Activated B cell treated with CpG ODN at 0.5 μM for 24 hours (primary cell): ENCODE data around the gene TMEM183A. TPM values are rescaled to one million over a fixed set of nuclear protein-coding genes. Genes with fewer than 3 reads are reported as not detected.
A peak's percentile ranks its signal among the peaks of the same experiment; 100 is the strongest.
"Not testable (repeated sequence)": the region's sequence is repeated elsewhere in the genome, so short reads cannot be mapped to it uniquely, and the experiment has no call there.

Source experiments
- ATAC-seq: fragments of 200-7000 bp; cut with Tn5 transposase; one replicate; pipeline ENCODE4 v1.10.0; 2021; ENCODE audit warnings: low read depth, mild to moderate bottlenecking, moderate library complexity
- CTCF ChIA-PET: fragments of 350-600 bp; sonication (Branson Sonifier 250); formaldehyde crosslinking; loops from one replicate; lab custom pipeline; 2021; ENCODE audit warnings: antibody characterized with exemption; lab: Charles Lee
- POLR2A ChIA-PET: fragments of 350-600 bp; sonication (Branson Sonifier 250); formaldehyde crosslinking; loops from one replicate; lab custom pipeline; 2021; ENCODE audit warnings: antibody characterized with exemption; lab: Charles Lee
- DNase-seq: peaks from one replicate; pipeline ENCODE4 v3.0.0; 2022
- H3K27ac Mint-ChIP-seq: one replicate; pipeline ENCODE4 v1.8.0; 2020; ENCODE audit warnings: mixed read lengths
- H3K27me3 Mint-ChIP-seq: one replicate; pipeline ENCODE4 v1.8.0; 2021; ENCODE audit warnings: mixed read lengths
- H3K36me3 Mint-ChIP-seq: one replicate; pipeline ENCODE4 v1.8.0; 2021; ENCODE audit warnings: low read depth, mixed read lengths
- H3K4me1 Mint-ChIP-seq: one replicate; pipeline ENCODE4 v1.8.0; 2021; ENCODE audit warnings: mixed read lengths
- H3K4me3 Mint-ChIP-seq: one replicate; pipeline ENCODE4 v1.8.0; 2020; ENCODE audit warnings: mild to moderate bottlenecking, mixed read lengths
- H3K9me3 Mint-ChIP-seq: one replicate; pipeline ENCODE4 v1.8.0; 2020; ENCODE audit warnings: mixed read lengths
- CTCF ChIP-seq: fragments of 200-600 bp; IDR thresholded peaks from one replicate; pipeline ENCODE4 v1.8.0; 2022; ENCODE audit warnings: antibody characterized with exemption, mild to moderate bottlenecking
- intact Hi-C: fragments of 100-400 bp; cut with micrococcal nuclease; formaldehyde crosslinking; loops from one replicate; pipeline ENCODE4 v1.15.1; 2024
- total RNA-seq: library from RNA; stranded (reverse); gene quantifications from 2 replicates; pipeline ENCODE4 v1.2.3, GENCODE V29; 2022

TMEM183A gene
- total RNA-seq, 1 donor from 2014 or later, result 70.6 TPM

- no peaks in the 10 kb centered on the region for H3K9me3 Mint-ChIP-seq
- no peak for DNase-seq
- peak; percentile 56 for TF ChIP-seq CTCF
- peak; percentile 75 for ATAC-seq
- H3K4me3 Mint-ChIP-seq, result peak overlapping the region; percentile 74
- H3K27me3 Mint-ChIP-seq, result peaks cover 2% of the 10 kb centered on the region
- POLR2A ChIA-PET, result interaction anchor here (0.6 to 1.2 kb wide), 4 partner anchors 9 to 112 kb away, joined by 3 to 9 read pairs (median 4); no protein-coding TSS in a partner anchor
- CTCF ChIA-PET, result interaction anchor here (0.7 to 3.8 kb wide), 15 partner anchors 8 to 267 kb away, joined by 3 to 33 read pairs (median 4); partner anchors contain the start of genes PCAT6 and RABIF
- H3K4me1 Mint-ChIP-seq, result peaks cover 18% of the 10 kb centered on the region
- intact Hi-C loops, result loop anchor here (1.0 to 2.0 kb wide), 7 partner anchors 31 to 656 kb away; partner anchors contain the start of gene ADIPOR1
- H3K27ac Mint-ChIP-seq, result peak overlapping the region; percentile 81
- H3K36me3 Mint-ChIP-seq, result no peaks in the 10 kb centered on the region
Observed at GRCh38 chr1:202998836-202999750, 8.1 kb upstream of the TMEM183A start.

- no peak for TF ChIP-seq CTCF
- DNase-seq, result no peak
- H3K27me3 Mint-ChIP-seq, result peaks cover 2% of the 10 kb centered on the region
- peak overlapping the region; percentile 81 for H3K27ac Mint-ChIP-seq
- intact Hi-C loops, result no loop called here
- ChIA-PET POLR2A (interaction anchor here (0.5 kb wide), 1 partner anchor 173 kb away, joined by 10 read pairs; no protein-coding TSS in a partner anchor), CTCF (interaction anchor here (0.6 to 3.8 kb wide), 7 partner anchors 9 to 249 kb away, joined by 3 to 33 read pairs (median 3); no protein-coding TSS in a partner anchor)
- H3K36me3 Mint-ChIP-seq, result no peaks in the 10 kb centered on the region
- no peaks in the 10 kb centered on the region for H3K9me3 Mint-ChIP-seq
- ATAC-seq, result no peak
- H3K4me1 Mint-ChIP-seq, result peaks cover 19% of the 10 kb centered on the region
- H3K4me3 Mint-ChIP-seq, result no peak overlapping the region
Observed at GRCh38 chr1:203000217-203000944, 6.8 kb upstream of the TMEM183A start.

- H3K27ac Mint-ChIP-seq, result no peak overlapping the region
- no peak overlapping the region for H3K4me3 Mint-ChIP-seq
- intact Hi-C loops, result no loop called here
- POLR2A ChIA-PET, result no interaction called here
- ATAC-seq (no peak), DNase-seq (no peak)
- H3K9me3 Mint-ChIP-seq, result peaks cover 4% of the 10 kb centered on the region
- H3K27me3 Mint-ChIP-seq, result no peaks in the 10 kb centered on the region
- H3K4me1 Mint-ChIP-seq, result peaks cover 29% of the 10 kb centered on the region
- CTCF ChIA-PET, result no interaction called here
- H3K36me3 Mint-ChIP-seq, result peaks cover 3% of the 10 kb centered on the region
- no peak for TF ChIP-seq CTCF
Observed at GRCh38 chr1:203001986-203002385, 5.2 kb upstream of the TMEM183A start.

- no peak overlapping the region for H3K4me3 Mint-ChIP-seq
- H3K27ac Mint-ChIP-seq, result no peak overlapping the region
- H3K4me1 Mint-ChIP-seq, result peaks cover 35% of the 10 kb centered on the region
- POLR2A ChIA-PET, result interaction anchor here (0.6 to 0.7 kb wide), 2 partner anchors 189 to 195 kb away, joined by 3 read pairs; partner anchors contain the start of gene KDM5B
- peaks cover 4% of the 10 kb centered on the region for H3K9me3 Mint-ChIP-seq
- TF ChIP-seq CTCF, result no peak
- CTCF ChIA-PET, result no interaction called here
- intact Hi-C loops, result no loop called here
- H3K27me3 Mint-ChIP-seq, result no peaks in the 10 kb centered on the region
- DNase-seq (no peak), ATAC-seq (no peak)
- H3K36me3 Mint-ChIP-seq, result peaks cover 7% of the 10 kb centered on the region
Observed at GRCh38 chr1:203002951-203003350, 4.2 kb upstream of the TMEM183A start.

- H3K27me3 Mint-ChIP-seq, DNase-seq, ATAC-seq, H3K9me3 Mint-ChIP-seq: not testable (repeated sequence)
- H3K27ac Mint-ChIP-seq, result peak overlapping the region; percentile 97
- CTCF ChIA-PET, result interaction anchor here (1.3 kb wide), 1 partner anchor 254 kb away, joined by 3 read pairs; no protein-coding TSS in a partner anchor
- H3K4me3 Mint-ChIP-seq, result peak overlapping the region; percentile 96
- intact Hi-C loops, result loop anchor here (2.0 to 5.0 kb wide), 8 partner anchors 47 to 1407 kb away; partner anchors contain the start of genes ADIPOR1, PCAT6, PPP1R12B and PPP1R15B
- peaks cover 23% of the 10 kb centered on the region for H3K36me3 Mint-ChIP-seq
- POLR2A ChIA-PET, result interaction anchor here (1.0 to 2.6 kb wide), 6 partner anchors 38 to 195 kb away, joined by 3 to 37 read pairs (median 8); partner anchors contain the start of genes CYB5R1, PCAT6 and RABIF
- peaks cover 32% of the 10 kb centered on the region for H3K4me1 Mint-ChIP-seq
Observed at GRCh38 chr1:203005395-203006142, 1.6 kb upstream of the TMEM183A start.
